VCaP (cell line): ENCODE measurements around the gene HIRA.

ENCODE experiments used
- H3K27ac ChIP-seq: fragments of 450-650 bp; 2 replicates; pipeline ENCODE4 v1.5.1; 2017
- TF ChIP-seq, protein P1 (sequence below): fragments of 450-650 bp; conservative IDR thresholded peaks from 2 replicates; pipeline ENCODE4 v1.5.1; 2017; ENCODE audit warnings: mild to moderate bottlenecking, moderate library complexity

The HIRA gene

DNA sequence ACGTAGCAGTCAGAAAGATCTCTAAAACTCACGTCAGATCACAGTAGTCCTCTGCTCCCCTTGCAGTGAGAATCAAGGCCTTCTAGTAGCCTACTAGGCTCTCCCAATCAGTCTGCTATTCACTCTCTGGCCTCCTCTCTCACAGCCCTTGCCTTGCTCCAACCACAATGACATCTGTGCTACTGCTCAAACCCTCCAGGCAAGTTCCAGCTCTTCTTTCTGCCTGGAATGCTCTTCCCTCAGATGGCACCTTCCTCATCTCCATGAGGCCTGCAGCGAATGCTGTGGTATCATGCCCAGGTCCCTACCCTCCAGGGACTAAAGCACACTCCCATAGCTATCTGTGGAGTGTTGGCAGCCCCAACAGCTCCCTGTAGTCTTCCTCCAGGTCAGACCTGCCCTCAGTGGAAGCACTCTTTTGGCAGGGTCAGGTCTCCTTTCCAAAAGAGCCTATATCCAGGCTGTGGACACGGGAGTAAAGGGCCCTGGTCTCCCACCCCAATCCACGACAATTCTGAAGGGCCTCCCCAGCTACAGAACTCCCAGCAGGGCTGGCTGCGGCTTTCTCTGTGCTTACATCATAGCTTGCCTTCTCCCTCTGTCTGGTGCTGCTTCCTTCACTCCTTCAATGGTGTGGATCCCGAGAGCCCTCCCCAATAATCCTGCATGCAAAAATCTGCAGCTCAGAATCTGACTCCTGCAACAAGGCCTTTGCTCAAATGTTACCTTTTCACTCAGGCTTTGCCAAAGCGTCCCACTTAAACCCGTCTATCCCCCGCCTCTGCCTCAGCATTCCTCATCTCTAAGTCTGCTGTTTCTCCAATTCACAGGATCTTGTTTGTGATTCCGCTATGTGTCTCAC, 8.9 kb downstream of the HIRA start:
- TF ChIP-seq, protein P1, sequence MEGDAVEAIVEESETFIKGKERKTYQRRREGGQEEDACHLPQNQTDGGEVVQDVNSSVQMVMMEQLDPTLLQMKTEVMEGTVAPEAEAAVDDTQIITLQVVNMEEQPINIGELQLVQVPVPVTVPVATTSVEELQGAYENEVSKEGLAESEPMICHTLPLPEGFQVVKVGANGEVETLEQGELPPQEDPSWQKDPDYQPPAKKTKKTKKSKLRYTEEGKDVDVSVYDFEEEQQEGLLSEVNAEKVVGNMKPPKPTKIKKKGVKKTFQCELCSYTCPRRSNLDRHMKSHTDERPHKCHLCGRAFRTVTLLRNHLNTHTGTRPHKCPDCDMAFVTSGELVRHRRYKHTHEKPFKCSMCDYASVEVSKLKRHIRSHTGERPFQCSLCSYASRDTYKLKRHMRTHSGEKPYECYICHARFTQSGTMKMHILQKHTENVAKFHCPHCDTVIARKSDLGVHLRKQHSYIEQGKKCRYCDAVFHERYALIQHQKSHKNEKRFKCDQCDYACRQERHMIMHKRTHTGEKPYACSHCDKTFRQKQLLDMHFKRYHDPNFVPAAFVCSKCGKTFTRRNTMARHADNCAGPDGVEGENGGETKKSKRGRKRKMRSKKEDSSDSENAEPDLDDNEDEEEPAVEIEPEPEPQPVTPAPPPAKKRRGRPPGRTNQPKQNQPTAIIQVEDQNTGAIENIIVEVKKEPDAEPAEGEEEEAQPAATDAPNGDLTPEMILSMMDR = no peak
- no peak overlapping the region for H3K27ac ChIP-seq

DNA sequence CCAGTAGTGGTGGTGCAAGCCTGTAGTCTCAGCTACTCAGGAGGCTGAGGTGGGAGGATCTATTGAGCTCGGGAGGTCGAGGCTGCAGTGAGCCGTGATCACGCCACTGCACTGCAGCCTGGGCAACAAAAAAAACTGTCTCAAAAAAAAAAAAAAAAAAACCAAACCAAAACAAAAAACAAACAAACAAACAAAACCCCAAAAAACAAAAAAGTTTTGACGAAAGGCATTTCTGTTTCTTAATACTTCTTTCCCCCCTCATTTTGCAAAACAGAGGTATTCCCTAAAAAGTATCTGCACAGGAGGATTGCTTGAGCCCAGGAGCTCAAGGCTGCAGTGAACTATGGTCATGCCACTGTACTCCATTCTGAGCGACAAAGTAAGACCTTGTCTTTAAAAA, 11.2 kb downstream of the HIRA start:
- TF ChIP-seq, protein P1 = no peak
- H3K27ac ChIP-seq = no peak overlapping the region

DNA sequence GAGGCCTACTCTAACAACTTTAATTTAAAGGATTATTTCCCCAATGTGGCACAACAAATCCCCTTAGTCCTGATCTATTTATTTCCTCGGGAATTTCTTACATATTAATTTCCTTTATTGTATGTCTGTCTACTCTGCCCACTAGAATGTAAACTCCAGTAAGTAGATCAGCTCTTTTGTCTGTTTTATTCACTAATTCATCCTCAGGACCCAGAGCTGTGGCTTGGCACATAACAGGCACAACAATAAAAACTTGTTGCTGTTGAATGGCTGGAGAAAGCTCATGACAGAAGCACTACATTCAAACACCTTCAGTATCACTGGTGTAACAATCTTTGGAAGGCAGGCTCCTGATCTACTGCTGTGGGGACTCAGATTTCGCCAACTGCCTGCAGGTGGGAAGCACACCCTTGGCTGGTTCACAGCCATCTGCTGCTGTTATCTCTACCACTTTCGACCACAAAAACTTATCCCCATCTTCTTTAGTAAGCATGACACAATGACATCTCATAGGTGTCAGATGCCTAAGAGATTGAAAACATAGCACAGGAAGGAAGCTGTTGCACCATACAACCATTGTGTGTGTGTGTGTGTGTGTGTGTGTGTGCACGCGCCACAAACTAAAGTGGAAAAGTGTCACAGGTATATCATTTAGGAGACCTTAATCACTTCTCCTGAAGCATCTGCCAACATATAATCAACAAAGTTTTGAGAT, 11.9 kb downstream of the HIRA start:
- TF ChIP-seq, protein P1 = no peak
- H3K27ac ChIP-seq = no peak overlapping the region

DNA sequence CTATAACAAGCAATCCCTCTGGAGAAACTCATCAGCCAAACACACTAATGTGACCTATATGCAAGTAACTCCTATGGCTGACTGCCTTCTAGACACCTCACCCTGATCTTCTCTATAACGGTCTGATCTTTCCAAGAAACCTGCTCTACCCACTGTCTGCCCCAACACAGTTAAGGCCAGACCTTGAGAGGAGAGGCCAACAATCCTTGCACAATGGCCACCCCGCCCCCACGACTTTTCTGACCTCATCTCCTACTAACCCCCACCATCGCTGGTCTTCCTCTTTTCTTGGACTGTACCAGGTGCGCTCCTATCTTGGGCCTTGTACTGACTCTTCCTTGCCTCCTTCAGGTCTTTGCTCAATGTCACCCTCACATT, 12.5 kb downstream of the HIRA start:
- TF ChIP-seq, protein P1 = no peak
- no peak overlapping the region for H3K27ac ChIP-seq

DNA sequence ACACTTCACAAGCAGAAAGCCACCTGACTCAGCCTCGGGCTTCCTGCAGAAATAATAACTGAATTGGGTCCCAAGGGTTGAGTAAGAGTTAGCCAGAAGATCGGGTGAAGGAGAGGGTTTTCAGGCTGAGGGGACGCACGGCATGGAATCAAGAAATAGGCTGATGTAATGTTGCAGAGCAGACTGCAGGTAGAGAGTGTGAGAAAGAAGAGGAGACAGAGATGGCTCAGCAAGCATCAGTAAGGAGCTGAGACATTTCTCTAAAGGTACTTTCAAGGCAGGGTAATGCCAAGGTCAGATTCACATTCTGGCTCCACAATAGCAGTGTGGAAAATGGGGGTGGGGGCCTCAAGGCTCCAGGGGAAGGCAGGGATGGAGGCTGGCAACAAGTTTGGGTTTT, 18.6 kb downstream of the HIRA start:
- TF ChIP-seq, protein P1 = no peak

DNA sequence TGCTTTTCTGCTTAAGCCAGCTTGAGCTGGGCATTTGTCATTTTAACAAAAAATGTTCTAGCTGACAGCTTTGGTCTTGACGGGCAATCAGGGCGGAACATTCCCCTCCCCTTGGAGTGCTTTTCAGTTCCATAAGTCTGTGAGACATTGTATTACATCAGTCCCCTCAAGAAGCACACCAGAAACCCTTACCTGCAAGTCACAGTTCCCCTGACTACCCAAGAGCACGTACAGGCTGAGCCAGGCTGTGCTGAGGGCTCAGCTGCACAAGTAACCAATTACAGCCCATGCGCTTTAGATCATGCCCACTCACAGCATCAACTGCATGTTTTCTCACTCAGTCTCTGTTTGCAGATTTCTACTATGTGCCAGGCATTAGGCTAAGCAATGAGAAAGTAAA, 19.1 kb downstream of the HIRA start:
- H3K27ac ChIP-seq = no peak overlapping the region

More for the DNA sequence above, 18.6 kb downstream of the HIRA start:
- H3K27ac ChIP-seq = no peak overlapping the region

DNA sequence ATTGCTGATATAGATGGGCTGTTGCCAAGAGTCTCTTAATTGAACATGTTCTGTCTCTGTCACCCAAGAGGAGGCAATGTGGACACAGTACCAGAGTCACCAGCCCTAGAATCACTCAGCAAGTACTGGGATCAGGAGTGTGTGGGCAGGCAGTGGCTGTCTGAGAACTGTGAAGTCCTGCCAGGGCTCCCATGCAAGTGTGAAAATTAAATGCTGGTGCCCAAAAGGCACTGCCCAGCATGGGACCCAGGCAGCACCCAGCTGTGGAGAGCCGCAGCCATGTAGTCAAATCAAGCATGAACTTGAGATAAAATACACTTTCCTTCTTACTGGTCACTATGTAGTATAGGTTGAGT, 19.9 kb downstream of the HIRA start:
- TF ChIP-seq, protein P1 = no peak
- H3K27ac ChIP-seq = no peak overlapping the region

More for the DNA sequence above, 19.1 kb downstream of the HIRA start:
- TF ChIP-seq, protein P1 = no peak
